ENCODE measurements around the gene CASD1.

The CASD1 gene

DNA sequence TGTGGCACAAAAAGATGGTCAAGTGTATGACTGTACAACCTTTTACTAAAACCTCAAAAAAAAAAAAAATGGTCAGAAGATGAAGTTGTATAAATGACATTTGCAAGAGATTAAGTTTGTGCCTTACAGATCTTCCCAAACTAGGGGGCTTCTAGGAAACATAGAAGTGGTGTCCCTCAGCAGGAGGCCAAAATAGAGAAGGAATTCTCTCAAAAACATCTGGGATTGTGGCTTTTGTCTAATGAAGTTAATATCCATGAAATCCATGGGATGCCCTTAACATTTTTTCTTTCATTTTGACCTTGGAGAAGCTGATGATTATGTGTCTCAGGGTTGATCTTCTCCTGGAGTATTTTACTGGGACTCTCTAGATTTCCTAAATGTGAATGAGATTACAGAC, 62.2 kb downstream of the CASD1 start:
- H3K23ac ChIP-seq (ENCODE audit: low read length) = no peak overlapping the region
- no peak overlapping the region for H4K8ac ChIP-seq (ENCODE audit: low read depth, low read length)
- no peaks in the 10 kb centered on the region for H3K27me3 ChIP-seq (ENCODE audit: insufficient read depth, low read length)

DNA sequence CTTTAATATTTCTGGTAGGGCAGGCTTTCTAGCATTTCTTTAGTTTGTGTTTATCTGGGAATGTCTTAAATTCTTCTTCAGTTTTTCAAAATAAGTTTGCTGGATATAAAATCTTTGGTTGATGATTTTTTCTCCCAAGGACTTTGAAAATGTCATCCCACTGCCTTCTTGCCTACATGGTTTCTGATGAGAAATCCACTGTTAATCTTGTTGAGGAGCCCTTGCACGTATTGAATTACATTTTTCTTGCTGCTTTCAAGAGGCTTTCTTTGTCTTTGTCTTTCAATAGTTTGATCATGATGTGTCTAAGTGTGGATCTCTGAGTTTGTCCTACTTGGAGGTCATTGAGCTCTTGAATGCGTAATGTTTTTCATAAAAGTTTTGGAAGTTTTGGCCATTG, 66.0 kb downstream of the CASD1 start:
- no peak overlapping the region for H3K18ac ChIP-seq (ENCODE audit: low read length)
- H2AFZ ChIP-seq (ENCODE audit: insufficient read depth, low read length, poor library complexity) = no peak overlapping the region
- H3K36me3 ChIP-seq (ENCODE audit: control insufficient read depth in 1 of 2, insufficient read depth in 2 of 2, low read length in 2 of 2) = no peaks in the 10 kb centered on the region
- no peak for DNase-seq
- no peak overlapping the region for H3K14ac ChIP-seq (ENCODE audit: low read length)
- no peak overlapping the region for H3K9ac ChIP-seq (ENCODE audit: low read length)
- H4K8ac ChIP-seq (ENCODE audit: low read depth, low read length) = no peak overlapping the region
- H3K4ac ChIP-seq (ENCODE audit: low read depth, low read length) = no peak overlapping the region
- peaks cover 2 to 3% of the 10 kb centered on the region in 2 experiments for H3K4me1 ChIP-seq (ENCODE audit: control insufficient read depth in 1 of 2, insufficient read depth in 2 of 2, low read length in 2 of 2)
- H4K12ac ChIP-seq (ENCODE audit: low read depth, low read length) = no peak overlapping the region
- no peak overlapping the region for H2BK5ac ChIP-seq (ENCODE audit: low read depth, low read length, poor library complexity)
- H2BK120ac ChIP-seq (ENCODE audit: insufficient read depth, low read length, poor library complexity) = no peak overlapping the region
- WGBS (ENCODE audit: extremely low coverage, insufficient coverage, insufficient read length) = no CpG with 5 or more reads among the region's 2 CpGs
- peaks cover 3% of the 10 kb centered on the region for H3K9me3 ChIP-seq (ENCODE audit: insufficient read depth, low read depth, low read length)
- H2AK5ac ChIP-seq (ENCODE audit: low read length) = no peak overlapping the region
- H3K79me2 ChIP-seq (ENCODE audit: control insufficient read depth, insufficient read depth, low read length, poor library complexity) = no peaks in the 10 kb centered on the region
- no peak overlapping the region for H2BK12ac ChIP-seq (ENCODE audit: low read length)
- no peak overlapping the region for H3K4me2 ChIP-seq (ENCODE audit: low read length)
- H3K27me3 ChIP-seq (ENCODE audit: insufficient read depth, low read length) = no peaks in the 10 kb centered on the region
- H3K23ac ChIP-seq (ENCODE audit: low read length) = no peak overlapping the region
- no peak overlapping the region for H3K4me3 ChIP-seq (ENCODE audit: low read depth, low read length)
- no peaks in the 10 kb centered on the region for H3K79me1 ChIP-seq (ENCODE audit: low read length)
- H3K27ac ChIP-seq (ENCODE audit: low read depth, low read length) = no peak overlapping the region
- H4K91ac ChIP-seq (ENCODE audit: low read depth, low read length) = no peak overlapping the region

More for the DNA sequence above, 62.2 kb downstream of the CASD1 start:
- Histone ChIP-seq H2BK120ac (ENCODE audit: insufficient read depth, low read length, poor library complexity) (no peak overlapping the region), H4K12ac (ENCODE audit: low read depth, low read length) (no peak overlapping the region), H3K79me1 (ENCODE audit: low read length) (no peaks in the 10 kb centered on the region), H3K4me3 (ENCODE audit: low read depth, low read length) (no peak overlapping the region), H2BK5ac (ENCODE audit: low read depth, low read length, poor library complexity) (no peak overlapping the region), H3K9me3 (ENCODE audit: insufficient read depth, low read depth, low read length) (peaks cover 3% of the 10 kb centered on the region), H2AK5ac (ENCODE audit: low read length) (no peak overlapping the region), H3K79me2 (ENCODE audit: control insufficient read depth, insufficient read depth, low read length, poor library complexity) (no peaks in the 10 kb centered on the region), H2AFZ (ENCODE audit: insufficient read depth, low read length, poor library complexity) (no peak overlapping the region), H3K4me2 (ENCODE audit: low read length) (no peak overlapping the region), H3K36me3 (ENCODE audit: control insufficient read depth in 1 of 2, insufficient read depth in 2 of 2, low read length in 2 of 2) (no peaks in the 10 kb centered on the region), H4K91ac (ENCODE audit: low read depth, low read length) (no peak overlapping the region), H3K18ac (ENCODE audit: low read length) (no peak overlapping the region), H3K9ac (ENCODE audit: low read length) (no peak overlapping the region), H2BK12ac (ENCODE audit: low read length) (no peak overlapping the region), H3K4me1 (ENCODE audit: control insufficient read depth in 1 of 2, insufficient read depth in 2 of 2, low read length in 2 of 2) (peaks cover 0 to 3% of the 10 kb centered on the region in 2 experiments), H3K14ac (ENCODE audit: low read length) (no peak overlapping the region), H3K27ac (ENCODE audit: low read depth, low read length) (no peak overlapping the region), H3K4ac (ENCODE audit: low read depth, low read length) (no peak overlapping the region)
- no peak for DNase-seq

DNA sequence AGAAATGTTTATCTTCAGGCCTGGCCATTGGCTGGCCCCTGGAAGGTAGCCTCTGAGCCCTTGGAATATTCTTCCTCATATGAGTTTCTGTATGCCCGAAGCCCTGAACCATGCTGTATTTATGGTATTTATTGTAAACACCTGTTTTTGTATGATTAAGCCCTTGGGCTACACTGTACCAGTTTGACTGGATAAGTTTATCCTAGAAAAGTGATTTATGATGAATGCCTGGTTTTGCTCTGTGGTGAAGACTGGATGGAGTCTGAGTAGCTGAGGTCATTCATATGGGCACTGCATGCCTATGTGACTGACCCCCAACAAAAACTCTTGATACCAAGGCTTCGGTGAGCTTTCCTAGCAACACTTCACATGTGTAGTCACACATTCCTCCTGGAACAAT, 66.7 kb downstream of the CASD1 start:
- Histone ChIP-seq H3K36me3 (ENCODE audit: control insufficient read depth in 1 of 2, insufficient read depth in 2 of 2, low read length in 2 of 2) (no peaks in the 10 kb centered on the region), H3K79me1 (ENCODE audit: low read length) (no peaks in the 10 kb centered on the region), H2BK120ac (ENCODE audit: insufficient read depth, low read length, poor library complexity) (no peak overlapping the region), H3K9me3 (ENCODE audit: insufficient read depth, low read depth, low read length) (no peaks in the 10 kb centered on the region), H2AK5ac (ENCODE audit: low read length) (no peak overlapping the region), H3K4me2 (ENCODE audit: low read length) (no peak overlapping the region), H3K4me3 (ENCODE audit: low read depth, low read length) (no peak overlapping the region), H2BK5ac (ENCODE audit: low read depth, low read length, poor library complexity) (no peak overlapping the region), H2AFZ (ENCODE audit: insufficient read depth, low read length, poor library complexity) (no peak overlapping the region), H4K8ac (ENCODE audit: low read depth, low read length) (no peak overlapping the region), H3K18ac (ENCODE audit: low read length) (no peak overlapping the region), H2BK12ac (ENCODE audit: low read length) (no peak overlapping the region), H4K91ac (ENCODE audit: low read depth, low read length) (no peak overlapping the region), H3K14ac (ENCODE audit: low read length) (no peak overlapping the region), H3K9ac (ENCODE audit: low read length) (no peak overlapping the region), H3K27ac (ENCODE audit: low read depth, low read length) (no peak overlapping the region), H4K12ac (ENCODE audit: low read depth, low read length) (no peak overlapping the region), H3K27me3 (ENCODE audit: insufficient read depth, low read length) (no peaks in the 10 kb centered on the region), H3K79me2 (ENCODE audit: control insufficient read depth, insufficient read depth, low read length, poor library complexity) (no peaks in the 10 kb centered on the region), H3K4ac (ENCODE audit: low read depth, low read length) (no peak overlapping the region), H3K23ac (ENCODE audit: low read length) (no peak overlapping the region), H3K4me1 (ENCODE audit: control insufficient read depth in 1 of 2, insufficient read depth in 2 of 2, low read length in 2 of 2) (peaks cover 3 to 4% of the 10 kb centered on the region in 2 experiments)
- DNase-seq = peak; percentile 2 to 69
- WGBS (ENCODE audit: extremely low coverage, insufficient coverage, insufficient read length) = no CpG with 5 or more reads among the region's 2 CpGs

GRCh38 chr7:94577357-94577756, 67.7 kb downstream of the CASD1 start:
- Histone ChIP-seq H3K79me1 (ENCODE audit: low read length) (no peaks in the 10 kb centered on the region), H3K4me2 (ENCODE audit: low read length) (no peak overlapping the region), H2AK5ac (ENCODE audit: low read length) (no peak overlapping the region), H3K27me3 (ENCODE audit: insufficient read depth, low read length) (no peaks in the 10 kb centered on the region), H3K4me3 (ENCODE audit: low read depth, low read length) (no peak overlapping the region), H3K23ac (ENCODE audit: low read length) (no peak overlapping the region), H3K36me3 (ENCODE audit: control insufficient read depth in 1 of 2, insufficient read depth in 2 of 2, low read length in 2 of 2) (no peaks in the 10 kb centered on the region), H2BK12ac (ENCODE audit: low read length) (no peak overlapping the region), H3K27ac (ENCODE audit: low read depth, low read length) (no peak overlapping the region), H4K91ac (ENCODE audit: low read depth, low read length) (no peak overlapping the region), H3K79me2 (ENCODE audit: control insufficient read depth, insufficient read depth, low read length, poor library complexity) (no peaks in the 10 kb centered on the region), H3K4me1 (ENCODE audit: control insufficient read depth in 1 of 2, insufficient read depth in 2 of 2, low read length in 2 of 2) (peaks cover 3 to 4% of the 10 kb centered on the region in 2 experiments), H3K14ac (ENCODE audit: low read length) (no peak overlapping the region), H4K8ac (ENCODE audit: low read depth, low read length) (no peak overlapping the region), H2BK5ac (ENCODE audit: low read depth, low read length, poor library complexity) (no peak overlapping the region), H3K9ac (ENCODE audit: low read length) (no peak overlapping the region), H3K18ac (ENCODE audit: low read length) (no peak overlapping the region), H4K12ac (ENCODE audit: low read depth, low read length) (no peak overlapping the region), H2BK120ac (ENCODE audit: insufficient read depth, low read length, poor library complexity) (no peak overlapping the region), H3K4ac (ENCODE audit: low read depth, low read length) (no peak overlapping the region), H3K9me3 (ENCODE audit: insufficient read depth, low read depth, low read length) (no peaks in the 10 kb centered on the region), H2AFZ (ENCODE audit: insufficient read depth, low read length, poor library complexity) (no peak overlapping the region)
- WGBS (ENCODE audit: extremely low coverage, insufficient coverage, insufficient read length) = no CpG with 5 or more reads among the region's 1 CpG
- no peak for DNase-seq

All from trophoblast cell (in vitro differentiated cells and primary cell).